ENCODE results near the gene EYA2.
"Not testable (repeated sequence)": the region's sequence is repeated elsewhere in the genome, so short reads cannot be mapped to it uniquely, and the experiment has no call there.

EYA2 gene

GRCh38 chr20:47173596-47174216, 279.1 kb downstream of the EYA2 start:
- no peak for DNase-seq (ENCODE audit: low read depth in 2 of 3, low spot score in 1 of 3)

DNA sequence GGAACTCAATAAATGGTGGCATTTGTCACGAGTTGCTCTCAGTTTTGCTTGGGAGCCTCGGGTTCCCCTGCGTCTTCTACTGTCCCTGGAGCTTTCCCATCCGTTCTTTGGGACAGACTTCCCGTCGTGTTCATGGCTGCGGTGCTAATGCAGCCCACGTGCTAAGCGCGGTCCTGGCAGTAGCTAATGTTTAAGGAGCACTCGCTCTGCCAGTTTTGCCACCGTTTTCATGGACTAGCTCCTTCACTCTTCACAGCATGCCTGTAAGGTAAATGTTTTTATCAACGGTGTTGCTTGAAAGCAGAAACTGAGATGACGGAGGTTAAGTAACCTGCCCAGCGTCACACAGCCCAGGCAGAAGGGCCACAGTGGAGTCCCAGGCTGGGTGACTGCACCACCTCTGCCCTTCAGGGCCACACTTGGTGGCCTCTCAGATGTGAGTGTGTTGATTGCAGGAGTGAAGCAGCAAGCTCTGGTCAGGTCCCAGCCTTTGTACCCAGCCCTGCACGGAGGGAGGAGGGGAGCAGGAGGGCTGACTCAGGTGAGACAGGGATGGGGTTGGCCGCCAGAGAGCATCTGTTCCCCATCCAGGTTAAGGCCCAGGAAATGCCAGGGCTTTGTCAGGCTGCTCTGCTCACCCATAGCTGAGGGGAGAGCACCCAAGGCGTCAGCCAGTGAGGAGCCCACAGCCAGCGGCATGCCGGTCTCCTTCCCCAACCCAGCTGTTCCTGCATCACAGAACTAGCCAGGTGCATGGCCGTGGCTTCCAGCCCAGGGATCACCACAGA, 280.0 kb downstream of the EYA2 start:
- no peak for DNase-seq (ENCODE audit: low read depth in 2 of 3, low spot score in 1 of 3)

DNA sequence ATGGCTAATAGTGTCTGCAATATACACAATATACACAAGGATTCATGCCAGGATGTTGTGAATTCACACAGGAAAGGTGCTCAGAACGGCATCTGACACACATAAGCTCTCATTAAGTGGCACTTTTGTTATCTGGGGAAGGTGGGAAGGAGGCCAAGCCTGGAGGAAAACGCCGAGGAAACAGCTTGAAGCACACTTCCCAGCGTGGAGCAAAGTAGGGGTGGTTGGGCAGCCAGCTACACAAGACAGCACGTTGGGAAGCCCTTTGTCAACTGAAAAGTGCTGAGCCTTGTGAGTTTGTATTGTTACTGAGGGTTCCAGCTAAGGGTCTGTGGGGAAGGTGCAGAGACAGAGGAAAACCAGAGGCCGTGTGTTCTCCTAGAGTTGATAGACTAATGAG, 280.9 kb downstream of the EYA2 start:
- DNase-seq (ENCODE audit: low read depth in 2 of 3, low spot score in 1 of 3): no peak

GRCh38 chr20:47176217-47176616, 281.6 kb downstream of the EYA2 start:
- not testable (repeated sequence) for DNase-seq (ENCODE audit: low read depth in 2 of 3, low spot score in 1 of 3)

- no peak for DNase-seq (ENCODE audit: low read depth in 2 of 3, low spot score in 1 of 3)
Measured at GRCh38 chr20:47178277-47178676, 283.6 kb downstream of the EYA2 start.

- DNase-seq (ENCODE audit: low read depth in 2 of 3, low spot score in 1 of 3): no peak
Measured at GRCh38 chr20:47178851-47179250, 284.2 kb downstream of the EYA2 start.

GRCh38 chr20:47179267-47179666, 284.6 kb downstream of the EYA2 start:
- DNase-seq (ENCODE audit: low read depth in 2 of 3, low spot score in 1 of 3): no peak

DNA sequence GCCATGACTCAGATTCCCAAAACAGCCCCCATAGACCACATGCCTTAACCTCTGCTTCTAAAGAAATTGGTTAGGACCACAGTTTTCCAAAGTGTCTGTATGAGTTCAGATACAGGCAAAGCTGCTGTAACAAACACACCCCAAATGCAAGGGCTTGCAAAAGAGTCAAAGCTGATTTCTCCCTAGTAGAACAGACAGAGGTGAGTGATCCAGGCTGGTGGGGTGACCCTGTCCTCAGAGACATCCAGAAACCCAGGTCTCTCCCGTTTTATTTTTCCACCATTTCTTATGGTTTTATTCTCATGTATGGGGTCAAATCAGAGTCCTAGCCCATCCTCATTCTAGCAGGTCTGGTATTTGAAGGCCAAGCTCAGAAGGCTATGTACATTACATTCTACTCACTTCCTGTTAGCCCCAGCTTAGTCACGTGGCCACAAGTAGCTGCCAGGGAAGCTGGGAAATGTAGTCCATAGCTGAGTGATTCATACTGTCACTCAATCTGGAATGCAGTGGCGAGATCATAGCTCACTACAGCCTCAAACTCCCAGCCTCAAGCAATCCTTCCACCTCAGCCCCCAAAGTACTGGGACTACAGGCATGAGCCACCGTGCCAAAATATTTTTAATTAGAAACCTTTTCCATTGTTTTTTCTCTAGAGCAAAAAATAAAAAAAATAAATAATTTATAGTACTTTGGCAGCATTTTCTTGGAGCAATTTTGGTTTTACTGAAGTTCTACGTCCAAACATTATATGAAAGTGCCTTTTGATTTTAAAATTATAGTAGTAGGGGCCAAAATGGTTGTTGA, 286.6 kb downstream of the EYA2 start:
- no peak for DNase-seq (ENCODE audit: low read depth in 2 of 3, low spot score in 1 of 3)

GRCh38 chr20:47183367-47183766, 288.7 kb downstream of the EYA2 start:
- no peak for DNase-seq (ENCODE audit: low read depth in 2 of 3, low spot score in 1 of 3)

GRCh38 chr20:47187450-47188195, 293.0 kb downstream of the EYA2 start:
- DNase-seq (ENCODE audit: low read depth in 2 of 3, low spot score in 1 of 3): no peak

DNA sequence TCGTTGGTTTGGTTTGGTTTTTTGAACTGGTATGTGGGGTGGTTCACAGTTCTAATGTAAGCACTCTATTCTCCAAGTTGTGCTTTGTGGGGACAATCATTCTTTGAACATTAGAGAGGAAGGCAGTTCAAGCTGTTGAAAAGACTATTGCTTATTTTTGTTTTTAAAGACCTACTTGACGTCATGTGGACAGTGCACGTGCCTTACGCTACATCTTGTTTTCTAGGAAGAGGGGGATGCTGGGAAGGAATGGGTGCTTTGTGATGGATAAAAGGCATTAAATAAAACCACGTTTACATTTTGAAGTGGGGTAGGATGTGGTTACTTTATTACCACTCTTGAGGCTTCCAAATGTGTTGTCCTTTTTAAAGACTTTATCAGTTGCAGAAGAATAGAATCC, 293.9 kb downstream of the EYA2 start:
- no peak for DNase-seq (ENCODE audit: low read depth in 2 of 3, low spot score in 1 of 3)

- DNase-seq (ENCODE audit: low read depth in 2 of 3, low spot score in 1 of 3): no peak
Measured at GRCh38 chr20:47189060-47189459, 294.4 kb downstream of the EYA2 start.

DNA sequence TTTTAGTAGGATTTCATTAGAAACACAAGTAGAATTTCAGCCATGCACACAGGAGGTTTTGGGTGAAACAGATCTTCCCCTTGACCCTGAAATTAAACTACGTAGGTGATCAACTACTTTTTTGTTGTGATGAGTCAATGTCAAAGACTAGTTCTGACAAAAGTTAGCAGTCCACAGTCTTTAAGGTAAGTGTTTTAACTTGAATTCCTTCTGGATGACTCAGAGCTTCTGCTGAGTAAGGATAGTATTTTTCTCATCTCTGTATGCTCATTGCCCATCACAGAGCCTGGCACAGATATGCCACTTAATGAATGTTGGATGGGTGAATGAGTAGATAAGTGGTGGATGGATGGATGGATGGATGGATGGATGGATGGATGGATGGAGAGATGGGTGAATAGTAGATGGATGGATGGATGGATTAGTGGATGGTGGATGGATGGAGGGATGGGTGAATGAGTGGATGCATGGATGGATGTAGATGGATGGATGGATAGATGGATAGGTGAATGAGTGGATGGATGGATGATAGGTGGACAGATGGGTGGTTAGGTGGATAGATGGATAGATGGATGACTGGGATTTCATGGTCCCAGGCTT, 296.5 kb downstream of the EYA2 start:
- DNase-seq (ENCODE audit: low read depth in 2 of 3, low spot score in 1 of 3): no peak

DNA sequence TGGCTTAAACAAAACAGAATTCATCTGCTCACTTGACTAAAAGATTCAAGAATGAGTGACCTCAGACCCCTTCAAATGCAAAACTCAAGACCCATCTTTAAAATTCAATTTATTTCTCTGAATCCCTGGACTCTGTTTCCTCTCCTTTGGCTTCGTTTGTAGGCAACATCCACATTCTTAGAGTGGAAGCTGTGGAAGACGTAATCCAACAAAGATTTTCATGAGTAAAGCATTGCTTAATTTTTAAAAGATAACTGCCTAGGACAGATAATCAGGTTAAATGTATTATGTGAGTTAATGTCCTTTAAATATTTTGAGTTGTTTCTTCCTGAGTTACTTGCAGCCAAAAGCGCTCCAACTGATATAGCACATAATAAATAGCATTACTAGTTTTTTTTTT, 297.3 kb downstream of the EYA2 start:
- no peak for DNase-seq (ENCODE audit: low read depth in 2 of 3, low spot score in 1 of 3)

DNA sequence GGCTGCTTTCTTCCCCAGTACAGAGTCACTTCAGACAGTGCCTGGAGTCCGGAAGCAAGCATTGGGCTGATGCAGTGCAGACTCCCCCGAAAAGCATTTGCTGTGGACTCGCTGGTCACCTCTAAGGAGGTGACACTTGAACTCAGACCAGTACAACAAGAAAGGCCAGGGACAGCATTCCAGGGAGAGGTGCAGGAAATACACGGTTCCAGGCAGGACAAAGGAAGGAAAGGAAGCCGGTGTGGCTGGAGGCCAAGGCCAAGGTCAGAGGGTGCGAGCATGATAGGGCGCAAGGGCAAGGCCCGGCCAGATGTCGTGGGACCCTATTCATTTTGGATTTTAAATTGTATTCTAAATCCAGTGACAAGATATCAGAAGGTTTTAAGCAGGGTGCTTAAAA, 300.9 kb downstream of the EYA2 start:
- no peak for DNase-seq (ENCODE audit: low read depth in 2 of 3, low spot score in 1 of 3)

DNA sequence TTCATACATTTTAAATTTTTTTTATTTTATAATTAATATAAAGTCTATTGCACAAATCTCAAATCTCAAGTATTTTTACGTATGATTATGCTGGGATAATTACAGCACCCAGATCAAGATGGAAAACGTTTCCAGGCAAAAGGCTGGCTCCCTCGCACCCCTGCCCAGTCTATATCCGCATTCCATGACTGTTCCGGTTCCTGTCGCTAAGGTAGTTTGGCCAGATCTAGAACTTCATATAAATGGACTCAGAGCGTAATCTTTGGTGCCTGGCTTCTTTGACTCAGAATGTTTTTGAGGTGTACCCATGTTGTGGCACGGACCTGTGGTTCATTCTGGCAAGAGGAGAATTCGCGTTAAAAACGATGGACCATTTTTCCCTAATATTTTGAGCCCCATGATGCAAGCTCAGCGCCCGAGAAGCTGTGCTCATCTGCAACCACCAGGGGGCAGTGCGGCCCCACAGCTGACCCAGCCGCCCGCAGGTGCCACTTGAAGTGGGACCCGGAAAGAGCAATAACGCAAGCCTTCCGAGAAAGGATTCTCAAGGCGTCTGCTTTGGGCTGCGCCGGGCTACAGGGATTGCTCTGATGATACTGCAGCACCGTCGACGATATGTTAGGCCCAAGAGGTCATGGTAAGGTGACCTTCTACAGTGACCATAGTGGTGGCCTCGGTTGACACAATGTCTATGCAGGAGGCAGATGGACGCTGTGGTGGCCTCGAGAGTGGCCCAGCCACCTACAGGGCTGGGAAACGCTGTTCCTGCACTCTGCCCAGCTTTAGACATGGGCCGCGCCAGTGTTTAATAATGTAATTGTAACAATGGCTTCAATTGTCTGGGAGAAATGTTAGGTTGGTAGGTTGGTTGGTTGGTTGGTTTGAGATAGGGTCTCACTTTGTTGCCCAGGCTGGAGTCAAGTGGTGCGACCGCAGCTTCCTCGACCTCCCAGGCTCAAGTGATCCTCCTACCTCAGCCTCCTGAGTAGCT, 301.7 kb downstream of the EYA2 start:
- DNase-seq (ENCODE audit: low read depth in 2 of 3, low spot score in 1 of 3): peak; percentile 55 to 73 (median 69)

DNA sequence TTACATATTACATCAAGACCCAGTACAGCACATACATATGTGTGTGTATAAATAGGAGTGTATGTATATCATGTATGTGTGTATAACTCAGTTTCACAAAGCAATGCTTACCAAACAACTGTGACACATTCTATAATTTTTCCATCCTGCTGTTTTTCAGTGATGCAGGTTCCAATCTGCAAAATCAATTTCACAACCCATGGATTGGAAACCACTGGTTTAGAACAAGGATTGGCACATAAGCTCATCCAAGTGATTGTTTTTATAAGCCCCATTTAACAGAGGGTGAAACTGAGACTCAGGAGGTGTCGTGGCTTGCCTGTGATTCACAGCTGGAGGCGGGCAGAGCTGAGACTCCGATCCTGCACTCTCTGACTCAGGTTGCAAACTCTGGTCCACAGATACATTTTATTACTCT, 303.6 kb downstream of the EYA2 start:
- DNase-seq (ENCODE audit: low read depth in 2 of 3, low spot score in 1 of 3): peak; percentile 24 to 60 (median 56)

DNA sequence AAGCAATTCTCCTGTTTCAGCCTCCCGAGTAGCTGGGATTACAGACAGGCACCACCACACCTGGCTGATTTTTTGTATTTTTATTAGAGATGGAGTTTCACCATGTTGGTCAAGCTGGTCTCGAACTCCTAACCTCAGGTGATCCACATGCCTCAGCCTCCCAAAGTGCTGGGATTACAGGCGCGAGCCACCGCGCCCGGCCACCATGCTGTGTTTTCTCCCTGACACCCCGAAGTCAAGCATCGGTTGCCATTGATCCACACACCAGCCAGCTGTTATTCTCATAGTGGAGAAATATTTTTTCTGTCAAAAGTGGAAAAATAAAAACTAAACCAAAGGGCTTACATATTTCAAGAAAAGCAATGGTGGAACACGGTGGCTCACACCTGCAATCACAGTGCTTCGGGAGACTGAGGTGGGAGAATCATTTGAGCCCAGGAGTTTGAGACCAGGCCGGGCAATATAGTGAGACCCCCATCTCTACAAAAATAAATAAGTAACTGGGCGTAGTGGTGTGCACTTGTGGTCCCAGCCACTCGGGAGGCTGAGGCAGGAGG, 304.4 kb downstream of the EYA2 start:
- DNase-seq (ENCODE audit: low read depth in 2 of 3, low spot score in 1 of 3): no peak

DNA sequence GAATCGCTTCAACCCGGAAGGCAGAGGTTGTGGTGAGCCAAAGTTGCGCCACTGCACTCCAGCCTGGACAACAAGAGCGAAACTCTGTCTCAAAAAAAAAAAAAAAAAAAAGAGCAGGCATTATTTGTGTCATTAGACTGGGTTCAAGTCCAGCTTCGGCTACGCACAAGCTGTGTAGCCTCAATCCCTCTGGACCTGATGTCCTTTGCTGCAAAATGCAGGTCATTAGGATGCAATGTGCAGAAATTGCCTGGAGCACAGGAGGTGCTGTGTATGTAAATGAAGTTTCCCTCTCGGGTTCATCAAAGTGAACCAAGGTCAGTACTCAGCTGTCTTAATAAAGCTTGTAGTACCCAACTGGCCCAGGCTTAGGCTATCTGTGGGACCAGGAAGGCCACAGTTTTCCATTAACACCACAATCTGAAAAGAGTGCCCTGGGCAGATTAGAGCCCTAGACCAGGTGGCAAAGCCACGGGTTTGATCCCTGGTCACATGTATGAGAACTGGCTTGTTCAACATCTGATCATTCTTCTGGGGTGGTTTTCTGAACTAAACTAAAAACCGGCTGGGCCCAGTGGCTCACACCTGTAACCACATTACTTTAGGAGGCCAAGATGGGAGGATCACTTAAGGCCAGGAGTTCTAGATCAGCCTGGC, 306.6 kb downstream of the EYA2 start:
- no peak for DNase-seq (ENCODE audit: low read depth in 2 of 3, low spot score in 1 of 3)

Measured in stimulated activated CD4-positive, alpha-beta T cell treated with anti-CD3 and anti-CD28 coated beads, Interleukin-12 subunit alpha, Interleukin-12 subunit beta, amount 100 ng/mL, for 48 hours (primary cell).